Neural crest cell (in vitro differentiated cells): ENCODE data around the gene ATXN7L3. TPM values are rescaled to one million over a fixed set of nuclear protein-coding genes. Genes with fewer than 3 reads are reported as not detected.
A peak's percentile ranks its signal among the peaks of the same experiment; 100 is the strongest.

Source experiments
- DNase-seq: peaks from one replicate; pipeline ENCODE4 v3.0.0; 2021; ENCODE audit warnings: low read depth, mixed read lengths, low spot score
- H3K27ac Mint-ChIP-seq: one replicate; pipeline ENCODE4 v1.8.0; 2021; ENCODE audit warnings: mild to moderate bottlenecking, mixed read lengths; ENCODE audit not compliant: unreplicated experiment
- H3K27me3 Mint-ChIP-seq: 2 replicates; pipeline ENCODE4 v1.8.0; 2021; ENCODE audit warnings: low read depth, mild to moderate bottlenecking, mixed read lengths
- H3K36me3 Mint-ChIP-seq: 2 replicates; pipeline ENCODE4 v1.8.0; 2021; ENCODE audit warnings: low read depth, mild to moderate bottlenecking, mixed read lengths
- H3K4me1 Mint-ChIP-seq: 2 replicates; pipeline ENCODE4 v1.8.0; 2021; ENCODE audit warnings: mixed read lengths
- H3K4me3 Mint-ChIP-seq: one replicate; pipeline ENCODE4 v1.8.0; 2021; ENCODE audit warnings: mild to moderate bottlenecking, mixed read lengths
- H3K9me3 Mint-ChIP-seq: 2 replicates; pipeline ENCODE4 v1.8.0; 2021; ENCODE audit warnings: mixed read lengths
- CTCF ChIP-seq: fragments of 200-600 bp; sonication (generic); conservative IDR thresholded peaks from 2 replicates; pipeline ENCODE4 v1.5.0; 2021; ENCODE audit warnings: antibody characterized with exemption, mild to moderate bottlenecking
- total RNA-seq: library from RNA; stranded (reverse); gene quantifications from 2 replicates; pipeline ENCODE4 v1.2.1, GENCODE V29; 2021

ATXN7L3 gene
- total RNA-seq, 1 donor from 2014 or later: 119 TPM

GRCh38 chr17:44219616-44220212, 20.0 kb upstream of the ATXN7L3 start, which contains the start of gene UBTF:
Gene UBTF (minus strand): TSS chr17:44219675. CDS start chr17:44218229, 1,446 bp downstream.
- Mint-ChIP-seq H3K9me3 (no peaks in the 10 kb centered on the region), H3K36me3 (peaks cover 5% of the 10 kb centered on the region), H3K27me3 (peaks cover 2% of the 10 kb centered on the region), H3K27ac (peak within 1 kb of the TSS; percentile 96), H3K4me3 (peak within 1 kb of the TSS; percentile 93), H3K4me1 (peaks cover 32% of the 10 kb centered on the region)
- TF ChIP-seq CTCF: no peak
- DNase-seq: peak; percentile 55

- peaks cover 32% of the 10 kb centered on the region for H3K4me1 Mint-ChIP-seq
- DNase-seq: no peak
- peaks cover 6% of the 10 kb centered on the region for H3K36me3 Mint-ChIP-seq
- TF ChIP-seq CTCF: peak; percentile 53
- H3K9me3 Mint-ChIP-seq: no peaks in the 10 kb centered on the region
- peaks cover 2% of the 10 kb centered on the region for H3K27me3 Mint-ChIP-seq
- H3K4me3 Mint-ChIP-seq: no peak overlapping the region
- no peak overlapping the region for H3K27ac Mint-ChIP-seq
These were observed 19.5 kb upstream of the ATXN7L3 start for GRCh38 chr17:44219108-44219615.

GRCh38 chr17:44218344-44219107, 18.8 kb upstream of the ATXN7L3 start:
- H3K4me3 Mint-ChIP-seq: peak overlapping the region; percentile 89
- H3K9me3 Mint-ChIP-seq: no peaks in the 10 kb centered on the region
- TF ChIP-seq CTCF: peak; percentile 67
- no peak overlapping the region for H3K27ac Mint-ChIP-seq
- H3K36me3 Mint-ChIP-seq: peaks cover 9% of the 10 kb centered on the region
- H3K27me3 Mint-ChIP-seq: peaks cover 2% of the 10 kb centered on the region
- peak; percentile 71 for DNase-seq
- peaks cover 32% of the 10 kb centered on the region for H3K4me1 Mint-ChIP-seq

- DNase-seq: no peak
- H3K9me3 Mint-ChIP-seq: no peaks in the 10 kb centered on the region
- H3K27ac Mint-ChIP-seq: no peak overlapping the region
- peaks cover 10% of the 10 kb centered on the region for H3K36me3 Mint-ChIP-seq
- H3K4me3 Mint-ChIP-seq: peak overlapping the region; percentile 89
- no peak for TF ChIP-seq CTCF
- H3K27me3 Mint-ChIP-seq: peaks cover 2% of the 10 kb centered on the region
- peaks cover 31% of the 10 kb centered on the region for H3K4me1 Mint-ChIP-seq
These were observed 18.2 kb upstream of the ATXN7L3 start for GRCh38 chr17:44217738-44218343.

GRCh38 chr17:44216694-44217093, 17.0 kb upstream of the ATXN7L3 start:
- no peak for TF ChIP-seq CTCF
- Mint-ChIP-seq H3K27ac (no peak overlapping the region), H3K4me3 (peak overlapping the region; percentile 89), H3K9me3 (no peaks in the 10 kb centered on the region), H3K36me3 (peaks cover 12% of the 10 kb centered on the region), H3K4me1 (peaks cover 22% of the 10 kb centered on the region), H3K27me3 (no peaks in the 10 kb centered on the region)
- DNase-seq: no peak
